Naive B cell (primary cell): ENCODE data around the gene NR2F1. TPM values are rescaled to one million over a fixed set of nuclear protein-coding genes. Genes with fewer than 3 reads are reported as not detected.

ENCODE experiments used
- ATAC-seq, 2 donors: fragments of 150-1000 bp; cut with Tn5 transposase; 2 replicates each; pipeline ENCODE4 v1.10.0; 2021; ENCODE audit warnings: low read depth in 2 of 2, mild to moderate bottlenecking in 2 of 2, moderate library complexity in 2 of 2
- DNase-seq: peaks from one replicate; pipeline ENCODE4 v3.0.0; 2022
- H3K27ac Mint-ChIP-seq, 6 donors: one replicate each; pipeline ENCODE4 v1.8.0; 2020 to 2022; ENCODE audit warnings: mild to moderate bottlenecking in 6 of 6, mixed read lengths in 6 of 6, moderate library complexity in 5 of 6, inconsistent platforms in 2 of 6
- H3K27me3 Mint-ChIP-seq, 3 donors: one replicate each; pipeline ENCODE4 v1.8.0; 2021 to 2022; ENCODE audit warnings: mixed read lengths in 3 of 3, mild to moderate bottlenecking in 1 of 3
- H3K36me3 Mint-ChIP-seq, 2 donors: one replicate each; pipeline ENCODE4 v1.8.0; 2020 to 2022; ENCODE audit warnings: mixed read lengths in 2 of 2, inconsistent platforms in 1 of 2, mild to moderate bottlenecking in 1 of 2
- H3K4me1 Mint-ChIP-seq, 3 donors: one replicate each; pipeline ENCODE4 v1.8.0; 2020 to 2022; ENCODE audit warnings: mixed read lengths in 3 of 3, inconsistent platforms in 1 of 3, mild to moderate bottlenecking in 1 of 3, moderate library complexity in 1 of 3
- H3K4me3 Mint-ChIP-seq, 8 donors: one replicate each; pipeline ENCODE4 v1.8.0; 2020 to 2022; ENCODE audit warnings: mild to moderate bottlenecking in 8 of 8, mixed read lengths in 8 of 8, moderate library complexity in 8 of 8, inconsistent platforms in 2 of 8
- H3K9me3 Mint-ChIP-seq, 7 donors: one replicate each; pipeline ENCODE4 v1.8.0; 2020 to 2022; ENCODE audit warnings: mixed read lengths in 7 of 7, mild to moderate bottlenecking in 5 of 7, inconsistent platforms in 2 of 7, moderate library complexity in 1 of 7
- polyA plus RNA-seq, 6 donors: library from polyadenylated mRNA; unstranded; fragments of 300-500 nt; fragmentation: Illumina TruSeq; gene quantifications; one replicate each; pipeline ENCODE4 v1.2.3, GENCODE V29; 2021; ENCODE audit warnings: low read depth in 6 of 6

Gene NR2F1
- polyA plus RNA-seq, 6 donors from 2014 or later: not detected

GRCh38 chr5:93622240-93622885, 39.3 kb downstream of the NR2F1 start:
- H3K9me3 Mint-ChIP-seq: no peaks in the 10 kb centered on the region
- peaks cover 8 to 13% (median 10%) of the 10 kb centered on the region in 3 donors for H3K27me3 Mint-ChIP-seq
- DNase-seq (peak; percentile 52), ATAC-seq (peak; percentile 69 to 77)
- H3K36me3 Mint-ChIP-seq: no peaks in the 10 kb centered on the region
- H3K4me1 Mint-ChIP-seq: peaks cover 11 to 19% (median 14%) of the 10 kb centered on the region in 3 donors
- peak overlapping the region in 5 of 6 donors; percentile 9 to 89 (median 63) for H3K27ac Mint-ChIP-seq
- peak overlapping the region in 7 of 8 donors; percentile 34 to 97 (median 80) for H3K4me3 Mint-ChIP-seq

GRCh38 chr5:93623153-93623552, 40.1 kb downstream of the NR2F1 start:
- Mint-ChIP-seq H3K4me3 (peak overlapping the region in 2 of 8 donors; percentile 16 to 35), H3K27ac (peak overlapping the region in 3 of 6 donors; percentile 11 to 89 (median 42)), H3K36me3 (no peaks in the 10 kb centered on the region), H3K4me1 (peaks cover 11 to 19% (median 14%) of the 10 kb centered on the region in 3 donors), H3K27me3 (peaks cover 8 to 13% (median 10%) of the 10 kb centered on the region in 3 donors), H3K9me3 (no peaks in the 10 kb centered on the region)
- ATAC-seq (no peak), DNase-seq (no peak)

GRCh38 chr5:93626801-93627200, 43.8 kb downstream of the NR2F1 start:
- H3K27ac Mint-ChIP-seq: peak overlapping the region in 2 of 6 donors; percentile 23 to 54
- no peak overlapping the region for H3K4me3 Mint-ChIP-seq
- no peaks in the 10 kb centered on the region for H3K9me3 Mint-ChIP-seq
- DNase-seq: no peak
- H3K36me3 Mint-ChIP-seq: peaks cover 13 to 14% of the 10 kb centered on the region in 2 donors
- no peak for ATAC-seq
- peaks cover 0 to 7% (median 2%) of the 10 kb centered on the region in 3 donors for H3K4me1 Mint-ChIP-seq
- H3K27me3 Mint-ChIP-seq: peaks cover 0 to 5% (median 5%) of the 10 kb centered on the region in 3 donors

GRCh38 chr5:93632327-93632726, 49.3 kb downstream of the NR2F1 start:
- DNase-seq (no peak), ATAC-seq (no peak)
- peaks cover 13 to 27% of the 10 kb centered on the region in 2 donors for H3K36me3 Mint-ChIP-seq
- H3K27ac Mint-ChIP-seq: no peak overlapping the region
- H3K27me3 Mint-ChIP-seq: no peaks in the 10 kb centered on the region
- no peak overlapping the region for H3K4me3 Mint-ChIP-seq
- no peaks in the 10 kb centered on the region for H3K9me3 Mint-ChIP-seq
- H3K4me1 Mint-ChIP-seq: peaks cover 0 to 4% (median under 1%) of the 10 kb centered on the region in 3 donors

GRCh38 chr5:93635991-93636390, 53.0 kb downstream of the NR2F1 start:
- no peak for ATAC-seq

GRCh38 chr5:93636837-93637236, 53.8 kb downstream of the NR2F1 start:
- ATAC-seq: no peak
- peaks cover 0 to 4% (median 2%) of the 10 kb centered on the region in 3 donors for H3K4me1 Mint-ChIP-seq
- peaks cover 0 to 13% of the 10 kb centered on the region in 2 donors for H3K36me3 Mint-ChIP-seq
- H3K27ac Mint-ChIP-seq: no peak overlapping the region
- no peak overlapping the region for H3K4me3 Mint-ChIP-seq
- no peak for DNase-seq
- H3K27me3 Mint-ChIP-seq: no peaks in the 10 kb centered on the region
- peaks cover 0 to 2% (median 0%) of the 10 kb centered on the region in 7 donors for H3K9me3 Mint-ChIP-seq

More at GRCh38 chr5:93635991-93636390, 53.0 kb downstream of the NR2F1 start:
- Mint-ChIP-seq H3K27ac (no peak overlapping the region), H3K27me3 (no peaks in the 10 kb centered on the region), H3K4me3 (no peak overlapping the region), H3K4me1 (peaks cover 0 to 4% (median 2%) of the 10 kb centered on the region in 3 donors), H3K36me3 (peaks cover 0 to 14% of the 10 kb centered on the region in 2 donors), H3K9me3 (peaks cover 0 to 2% (median 0%) of the 10 kb centered on the region in 7 donors)
- DNase-seq: no peak

- ATAC-seq: no peak
- H3K4me1 Mint-ChIP-seq: peaks cover 0 to 4% (median 2%) of the 10 kb centered on the region in 3 donors
Measured at GRCh38 chr5:93637697-93638096, 54.7 kb downstream of the NR2F1 start.

GRCh38 chr5:93642526-93642925, 59.5 kb downstream of the NR2F1 start:
- Mint-ChIP-seq H3K27ac (no peak overlapping the region), H3K4me3 (no peak overlapping the region), H3K9me3 (peaks cover 0 to 2% (median 0%) of the 10 kb centered on the region in 7 donors), H3K4me1 (no peaks in the 10 kb centered on the region), H3K36me3 (peaks cover 0 to 4% of the 10 kb centered on the region in 2 donors), H3K27me3 (no peaks in the 10 kb centered on the region)
- no peak for ATAC-seq
- DNase-seq: no peak

More at GRCh38 chr5:93637697-93638096, 54.7 kb downstream of the NR2F1 start:
- no peak overlapping the region for H3K27ac Mint-ChIP-seq
- peaks cover 0 to 8% of the 10 kb centered on the region in 2 donors for H3K36me3 Mint-ChIP-seq
- H3K9me3 Mint-ChIP-seq: peaks cover 0 to 2% (median 0%) of the 10 kb centered on the region in 7 donors
- H3K4me3 Mint-ChIP-seq: no peak overlapping the region
- H3K27me3 Mint-ChIP-seq: no peaks in the 10 kb centered on the region
- DNase-seq: no peak

Other genes starting within 250 kb of the NR2F1 start
- gene NR2F1-AS1, start 2.0 kb upstream of the NR2F1 start, polyA plus RNA-seq: not detected
- gene POU5F2, start 158.4 kb downstream of the NR2F1 start, polyA plus RNA-seq: under 1 TPM in 4 of 6 donors, not detected in 2; 0.12 to 0.61 (median 0.29) TPM